HL-60/S4 (cell line): Measurements from ENCODE around the gene MYADML2.

ENCODE experiments used
- in situ Hi-C: fragments of 300-500 bp; cut with MboI; formaldehyde crosslinking; loops from 2 replicates; pipeline ENCODE4 v1.14.3; 2022; ENCODE audit warnings: low sequenced_read_pairs

Gene MYADML2

DNA sequence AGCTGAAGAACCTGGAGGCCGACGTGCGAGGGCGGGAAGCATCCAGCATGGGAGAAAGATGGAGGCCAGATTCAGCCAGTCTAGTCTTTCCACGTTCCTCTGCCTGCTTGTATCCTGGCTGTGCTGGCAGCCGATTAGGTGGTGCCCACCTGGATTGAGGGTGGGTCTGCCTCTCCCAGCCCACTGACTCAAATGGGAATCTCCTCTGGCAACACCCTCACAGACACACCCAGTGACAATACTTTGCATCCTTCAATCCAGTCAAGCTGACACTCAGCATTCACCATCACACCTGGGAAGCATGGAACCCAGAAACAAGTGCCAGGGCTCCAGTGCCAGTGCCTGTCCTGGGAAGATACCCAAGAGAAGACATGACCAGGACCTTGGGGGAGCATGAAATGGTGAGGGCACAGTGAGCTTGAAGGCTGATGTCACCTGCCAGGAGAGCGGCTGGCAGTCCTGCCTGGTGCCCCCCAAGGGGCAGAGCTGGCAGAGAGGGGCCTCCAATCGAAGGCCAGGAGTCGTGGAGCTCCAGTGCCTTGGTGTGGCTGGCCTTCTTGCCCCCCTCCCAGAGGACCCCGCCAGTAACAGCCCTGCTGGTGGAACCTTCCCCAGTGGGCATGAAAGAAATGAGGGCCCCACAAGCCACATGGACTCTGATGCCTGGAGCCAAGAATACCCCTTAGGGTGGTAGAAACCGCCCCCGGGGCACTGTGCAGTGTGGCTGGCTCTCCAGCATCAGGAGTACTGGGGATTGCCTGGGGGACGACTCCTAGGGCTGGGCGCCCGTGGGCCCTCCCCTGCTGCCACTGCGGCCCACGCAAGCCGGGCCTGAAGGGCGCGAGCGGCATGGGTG lies 45.6 kb downstream of the MYADML2 start:
- in situ Hi-C loops: no loop called here

DNA sequence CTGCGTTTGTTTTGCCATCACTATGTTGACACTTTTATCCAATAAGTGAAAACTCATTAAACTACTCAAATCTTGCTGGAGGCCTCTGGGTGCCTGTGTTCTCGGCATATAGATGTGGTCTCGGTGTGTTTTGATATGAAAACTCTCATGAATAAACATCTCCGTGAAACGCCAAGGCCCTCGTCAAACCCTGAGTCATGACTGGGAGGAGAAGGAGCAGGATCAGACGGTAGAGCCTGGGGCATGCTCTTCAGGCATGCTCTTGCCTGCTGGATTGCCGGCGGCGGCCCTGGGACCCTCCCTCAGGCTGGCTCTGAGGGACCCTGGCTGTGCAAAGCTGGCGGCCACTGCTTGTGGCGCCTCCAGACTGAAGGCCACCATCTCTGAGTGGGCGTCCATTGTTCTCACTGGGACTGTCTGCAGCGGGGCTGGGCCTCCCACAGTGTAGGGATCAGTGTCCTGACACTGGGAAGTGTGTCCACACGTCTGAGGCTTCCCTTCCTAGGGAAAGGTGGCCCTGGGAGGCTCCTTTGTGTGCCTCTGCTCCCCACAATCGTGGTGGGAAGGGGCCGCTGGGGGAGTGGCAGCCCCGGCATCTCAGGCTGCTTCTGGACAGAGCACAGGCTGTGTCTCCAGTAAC lies 46.7 kb downstream of the MYADML2 start:
- in situ Hi-C loops: no loop called here

DNA sequence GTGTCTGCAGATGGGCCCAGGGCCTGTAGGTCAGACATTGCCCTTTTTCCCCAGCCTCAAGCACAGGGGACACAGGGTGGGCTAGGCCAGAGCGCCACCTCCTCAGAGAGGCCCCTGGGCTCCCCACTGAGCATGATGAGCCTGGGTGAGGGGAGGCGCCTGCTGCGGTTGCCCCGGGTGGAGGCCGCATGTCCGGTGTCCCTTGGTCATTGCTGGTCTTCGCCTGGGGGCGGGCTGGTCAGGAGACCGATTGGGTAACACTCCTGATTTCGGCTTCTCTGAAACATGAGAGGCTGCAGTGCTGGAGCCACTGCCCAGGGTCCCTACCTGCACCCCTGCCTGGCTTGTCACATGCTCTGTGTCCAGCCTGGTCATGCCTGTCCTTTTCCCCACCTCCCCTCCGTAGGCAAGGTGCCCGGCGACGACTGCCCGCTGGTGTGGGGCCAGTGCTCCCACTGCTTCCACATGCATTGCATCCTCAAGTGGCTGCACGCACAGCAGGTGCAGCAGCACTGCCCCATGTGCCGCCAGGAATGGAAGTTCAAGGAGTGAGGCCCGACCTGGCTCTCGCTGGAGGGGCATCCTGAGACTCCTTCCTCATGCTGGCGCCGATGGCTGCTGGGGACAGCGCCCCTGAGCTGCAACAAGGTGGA lies 47.4 kb downstream of the MYADML2 start:
- in situ Hi-C loops: no loop called here

DNA sequence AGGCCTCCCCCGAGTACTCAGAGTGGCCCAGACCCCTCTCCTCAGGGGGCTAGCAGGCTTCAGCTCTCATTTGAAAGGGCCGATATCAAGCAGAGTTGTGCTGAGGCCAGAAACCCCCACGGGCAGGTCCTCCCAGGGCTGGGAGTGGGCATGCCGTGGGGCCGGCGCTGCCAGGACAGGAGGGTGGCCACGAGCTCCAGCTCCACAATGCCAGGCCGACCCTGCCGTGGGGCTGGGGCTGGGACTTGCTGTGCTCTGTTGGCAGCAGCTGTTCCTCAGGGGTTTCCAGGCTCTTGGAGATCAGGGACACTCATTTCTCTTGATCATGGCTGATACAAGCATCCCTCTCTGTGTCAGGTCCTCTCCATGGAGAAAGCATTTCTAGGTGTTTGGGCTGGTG lies 48.1 kb downstream of the MYADML2 start:
- in situ Hi-C loops: no loop called here

DNA sequence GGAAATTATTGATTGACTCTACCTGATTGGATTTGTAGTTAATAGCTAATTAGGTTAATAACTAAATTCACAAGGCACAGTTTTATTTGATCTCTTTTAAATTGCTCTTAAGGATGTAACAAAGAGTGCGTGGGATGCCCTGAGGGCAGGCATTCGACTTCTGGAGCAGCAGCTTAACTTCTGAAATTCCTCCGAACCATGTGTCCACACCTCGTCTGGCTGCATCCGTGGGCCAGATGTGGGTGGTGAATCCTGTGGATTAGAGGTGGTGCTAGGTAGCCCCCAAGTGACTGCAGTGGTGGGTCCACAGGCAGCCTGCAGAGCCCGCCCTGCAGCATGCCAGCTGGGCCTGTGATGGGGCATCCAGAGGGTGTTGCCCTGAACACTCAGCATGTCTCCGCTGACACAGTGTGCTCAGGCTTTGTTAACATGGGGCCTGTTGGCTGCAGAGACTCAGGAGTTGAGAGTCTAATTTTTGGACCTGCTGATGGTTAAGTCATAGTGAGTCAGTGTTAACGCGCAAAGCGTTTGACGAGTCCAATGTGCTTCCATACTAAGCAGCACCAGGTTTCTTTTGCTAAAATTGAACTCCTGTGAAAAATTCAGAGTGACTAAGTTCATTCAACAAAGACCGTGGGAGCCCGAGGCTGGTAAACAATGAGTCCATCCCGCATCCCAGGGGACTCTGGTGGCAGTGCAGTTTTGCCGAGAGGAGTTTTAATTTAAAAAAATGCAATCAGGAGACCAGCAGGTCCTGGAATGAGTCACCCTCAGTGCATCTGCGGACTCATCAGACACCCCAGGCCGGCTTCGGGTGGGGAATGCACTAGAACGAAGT lies 48.8 kb downstream of the MYADML2 start:
- in situ Hi-C loops: no loop called here

DNA sequence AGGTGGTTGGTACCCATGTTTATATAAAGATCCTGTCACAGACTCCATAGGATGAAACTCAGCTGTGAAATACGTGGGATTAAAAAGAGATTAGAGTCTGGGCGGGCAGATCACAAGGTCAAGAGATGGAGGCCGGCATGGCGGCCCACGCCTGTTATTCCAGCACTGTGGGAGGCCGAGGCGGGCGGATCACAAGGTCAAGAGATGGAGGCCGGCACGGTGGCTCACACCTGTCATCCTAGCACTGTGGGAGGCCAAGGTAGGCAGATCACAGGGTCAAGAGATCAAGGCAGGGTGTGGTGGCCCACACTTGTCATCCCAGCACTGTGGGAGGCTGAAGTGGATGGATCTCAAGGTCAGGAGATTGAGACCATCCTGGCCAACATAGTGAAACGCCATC lies 51.6 kb downstream of the MYADML2 start:
- in situ Hi-C loops: no loop called here

DNA sequence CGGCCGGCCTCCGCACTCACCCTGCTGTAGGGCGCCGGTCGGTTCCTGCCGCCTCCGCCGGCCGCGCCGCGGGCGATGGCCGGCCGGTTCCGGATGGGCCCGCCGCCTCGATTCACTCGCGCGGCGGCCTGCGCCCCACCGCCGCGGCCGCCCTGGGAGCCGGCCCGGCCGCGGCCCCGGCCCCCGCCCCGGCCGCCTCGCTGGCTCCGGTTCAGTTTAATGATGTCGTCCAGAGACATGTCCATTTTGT lies 55.8 kb downstream of the MYADML2 start:
- in situ Hi-C loops: no loop called here

DNA sequence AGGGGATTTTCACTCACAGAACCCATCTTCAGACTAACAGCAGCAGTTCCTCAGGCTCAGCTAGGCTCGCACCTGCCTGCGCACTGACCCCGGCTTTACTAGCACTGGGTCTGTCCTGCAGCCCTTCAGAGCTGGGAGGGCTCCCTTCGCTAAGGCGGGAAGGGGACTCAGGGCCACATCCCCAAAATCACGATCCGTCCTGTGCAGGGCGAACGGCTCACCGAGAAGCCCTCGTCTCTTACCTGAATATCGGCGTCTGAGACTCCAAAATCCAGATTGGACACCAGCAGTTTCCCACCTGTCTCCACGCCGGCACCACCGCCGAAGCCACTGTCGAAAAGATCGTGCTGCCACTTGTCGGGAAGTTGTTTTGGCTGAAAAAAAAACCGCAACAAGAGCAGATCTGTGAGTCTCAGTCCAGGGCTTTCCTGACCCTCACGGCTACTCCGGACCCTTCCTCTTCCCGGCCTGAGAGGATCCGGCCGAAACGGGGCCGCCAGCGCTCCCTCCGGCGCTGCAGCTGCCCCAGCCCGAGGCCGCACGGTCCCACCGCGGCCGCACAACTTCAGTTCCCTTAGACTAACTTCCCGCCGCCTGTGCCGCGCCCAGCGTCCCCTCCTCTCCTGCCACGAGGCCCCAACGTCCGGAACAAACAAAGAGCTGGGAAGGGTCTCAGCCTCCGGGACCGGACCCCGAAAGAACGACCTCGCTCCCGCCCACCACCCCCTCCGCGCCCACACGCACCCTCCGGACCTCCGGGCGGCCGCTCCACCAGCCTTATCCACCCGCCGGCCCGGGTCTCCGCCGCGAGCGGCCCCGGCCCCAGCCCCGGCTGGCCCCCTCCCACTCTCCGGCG lies 56.4 kb downstream of the MYADML2 start:
- in situ Hi-C loops: no loop called here
